Measurements from ENCODE around the gene PIPOX. TPM values are rescaled to one million over a fixed set of nuclear protein-coding genes. Genes with fewer than 3 reads are reported as not detected.

PIPOX gene
- 1.0 TPM for total RNA-seq

- H3K9me3 ChIP-seq (ENCODE audit: control insufficient read depth in 3 of 3, low read length in 3 of 3), result no peaks in the 10 kb centered on the region
- H3K27ac ChIP-seq (ENCODE audit: low read depth, low read length), result peak within 1 kb of the TSS; percentile 64
- no peaks in the 10 kb centered on the region for H3K36me3 ChIP-seq (ENCODE audit: control insufficient read depth in 3 of 3, insufficient read depth in 3 of 3, low read length in 3 of 3)
- H3K4me1 ChIP-seq (ENCODE audit: control insufficient read depth in 3 of 3, insufficient read depth in 3 of 3, low read length in 3 of 3), result peaks cover 13 to 17% (median 13%) of the 10 kb centered on the region in 3 donors
- peaks cover 6 to 9% (median 6%) of the 10 kb centered on the region in 3 donors for H3K27me3 ChIP-seq (ENCODE audit: control insufficient read depth in 3 of 3, insufficient read depth in 3 of 3, low read length in 3 of 3)
- H3K9ac ChIP-seq (ENCODE audit: low read depth in 1 of 3, low read length in 3 of 3), result no peak within 1 kb of the TSS
- no peak within 1 kb of the TSS for H3K4me3 ChIP-seq (ENCODE audit: low read length in 3 of 3)
Measured at GRCh38 chr17:29042679-29043538, at the start of gene PIPOX. TSS of gene PIPOX (plus strand) at chr17:29043141. CDS start at chr17:29043226, 85 bp downstream.

- no peaks in the 10 kb centered on the region for H3K36me3 ChIP-seq (ENCODE audit: control insufficient read depth in 3 of 3, insufficient read depth in 3 of 3, low read length in 3 of 3)
- H3K9me3 ChIP-seq (ENCODE audit: control insufficient read depth in 3 of 3, low read length in 3 of 3), result no peaks in the 10 kb centered on the region
- H3K27me3 ChIP-seq (ENCODE audit: control insufficient read depth in 3 of 3, insufficient read depth in 3 of 3, low read length in 3 of 3), result peaks cover 0 to 10% (median 5%) of the 10 kb centered on the region in 3 donors
- H3K4me1 ChIP-seq (ENCODE audit: control insufficient read depth in 3 of 3, insufficient read depth in 3 of 3, low read length in 3 of 3), result peaks cover 0 to 8% (median 6%) of the 10 kb centered on the region in 3 donors
- H3K4me3 ChIP-seq (ENCODE audit: low read length in 3 of 3), result no peak overlapping the region
- H3K9ac ChIP-seq (ENCODE audit: low read depth in 1 of 3, low read length in 3 of 3), result no peak overlapping the region
- no peak overlapping the region for H3K27ac ChIP-seq (ENCODE audit: low read depth, low read length)
Measured at GRCh38 chr17:28993645-28994426, 49.1 kb upstream of the PIPOX start.

- Histone ChIP-seq H3K27ac (ENCODE audit: low read depth, low read length) (no peak overlapping the region), H3K4me1 (ENCODE audit: control insufficient read depth in 3 of 3, insufficient read depth in 3 of 3, low read length in 3 of 3) (peaks cover 0 to 8% (median 6%) of the 10 kb centered on the region in 3 donors), H3K27me3 (ENCODE audit: control insufficient read depth in 3 of 3, insufficient read depth in 3 of 3, low read length in 3 of 3) (peaks cover 0 to 9% (median 5%) of the 10 kb centered on the region in 3 donors), H3K9ac (ENCODE audit: low read depth in 1 of 3, low read length in 3 of 3) (no peak overlapping the region), H3K4me3 (ENCODE audit: low read length in 3 of 3) (no peak overlapping the region), H3K9me3 (ENCODE audit: control insufficient read depth in 3 of 3, low read length in 3 of 3) (no peaks in the 10 kb centered on the region), H3K36me3 (ENCODE audit: control insufficient read depth in 3 of 3, insufficient read depth in 3 of 3, low read length in 3 of 3) (no peaks in the 10 kb centered on the region)
Measured at GRCh38 chr17:28996554-28997096, 46.3 kb upstream of the PIPOX start.

GRCh38 chr17:28997806-28998205, 45.1 kb upstream of the PIPOX start:
- Histone ChIP-seq H3K4me1 (ENCODE audit: control insufficient read depth in 3 of 3, insufficient read depth in 3 of 3, low read length in 3 of 3) (peaks cover 0 to 8% (median 6%) of the 10 kb centered on the region in 3 donors), H3K27me3 (ENCODE audit: control insufficient read depth in 3 of 3, insufficient read depth in 3 of 3, low read length in 3 of 3) (peaks cover 3 to 11% (median 8%) of the 10 kb centered on the region in 3 donors), H3K4me3 (ENCODE audit: low read length in 3 of 3) (no peak overlapping the region), H3K36me3 (ENCODE audit: control insufficient read depth in 3 of 3, insufficient read depth in 3 of 3, low read length in 3 of 3) (no peaks in the 10 kb centered on the region), H3K9ac (ENCODE audit: low read depth in 1 of 3, low read length in 3 of 3) (no peak overlapping the region), H3K27ac (ENCODE audit: low read depth, low read length) (no peak overlapping the region), H3K9me3 (ENCODE audit: control insufficient read depth in 3 of 3, low read length in 3 of 3) (no peaks in the 10 kb centered on the region)

- H3K4me3 ChIP-seq (ENCODE audit: low read length in 3 of 3), result no peak overlapping the region
- no peaks in the 10 kb centered on the region for H3K9me3 ChIP-seq (ENCODE audit: control insufficient read depth in 3 of 3, low read length in 3 of 3)
- peaks cover 15 to 25% (median 19%) of the 10 kb centered on the region in 3 donors for H3K27me3 ChIP-seq (ENCODE audit: control insufficient read depth in 3 of 3, insufficient read depth in 3 of 3, low read length in 3 of 3)
- peaks cover 0 to 4% (median 4%) of the 10 kb centered on the region in 3 donors for H3K4me1 ChIP-seq (ENCODE audit: control insufficient read depth in 3 of 3, insufficient read depth in 3 of 3, low read length in 3 of 3)
- no peaks in the 10 kb centered on the region for H3K36me3 ChIP-seq (ENCODE audit: control insufficient read depth in 3 of 3, insufficient read depth in 3 of 3, low read length in 3 of 3)
- H3K27ac ChIP-seq (ENCODE audit: low read depth, low read length), result no peak overlapping the region
- H3K9ac ChIP-seq (ENCODE audit: low read depth in 1 of 3, low read length in 3 of 3), result no peak overlapping the region
Measured at GRCh38 chr17:28999206-28999605, 43.7 kb upstream of the PIPOX start.

- Histone ChIP-seq H3K9ac (ENCODE audit: low read depth in 1 of 3, low read length in 3 of 3) (no peak overlapping the region), H3K9me3 (ENCODE audit: control insufficient read depth in 3 of 3, low read length in 3 of 3) (no peaks in the 10 kb centered on the region), H3K27me3 (ENCODE audit: control insufficient read depth in 3 of 3, insufficient read depth in 3 of 3, low read length in 3 of 3) (peaks cover 27 to 38% (median 32%) of the 10 kb centered on the region in 3 donors), H3K27ac (ENCODE audit: low read depth, low read length) (no peak overlapping the region), H3K4me1 (ENCODE audit: control insufficient read depth in 3 of 3, insufficient read depth in 3 of 3, low read length in 3 of 3) (peaks cover 0 to 4% (median 4%) of the 10 kb centered on the region in 3 donors), H3K4me3 (ENCODE audit: low read length in 3 of 3) (no peak overlapping the region), H3K36me3 (ENCODE audit: control insufficient read depth in 3 of 3, insufficient read depth in 3 of 3, low read length in 3 of 3) (no peaks in the 10 kb centered on the region)
Measured at GRCh38 chr17:29000973-29001372, 42.0 kb upstream of the PIPOX start.

GRCh38 chr17:29002811-29003210, 40.1 kb upstream of the PIPOX start:
- H3K27me3 ChIP-seq (ENCODE audit: control insufficient read depth in 3 of 3, insufficient read depth in 3 of 3, low read length in 3 of 3), result peaks cover 41 to 54% (median 42%) of the 10 kb centered on the region in 3 donors
- no peaks in the 10 kb centered on the region for H3K9me3 ChIP-seq (ENCODE audit: control insufficient read depth in 3 of 3, low read length in 3 of 3)
- H3K27ac ChIP-seq (ENCODE audit: low read depth, low read length), result no peak overlapping the region

GRCh38 chr17:29003289-29003688, 39.7 kb upstream of the PIPOX start:
- no peak overlapping the region for H3K27ac ChIP-seq (ENCODE audit: low read depth, low read length)
- no peak overlapping the region for H3K4me3 ChIP-seq (ENCODE audit: low read length in 3 of 3)
- H3K4me1 ChIP-seq (ENCODE audit: control insufficient read depth in 3 of 3, insufficient read depth in 3 of 3, low read length in 3 of 3), result peaks cover 0 to 2% (median 0%) of the 10 kb centered on the region in 3 donors
- no peak overlapping the region for H3K9ac ChIP-seq (ENCODE audit: low read depth in 1 of 3, low read length in 3 of 3)
- H3K27me3 ChIP-seq (ENCODE audit: control insufficient read depth in 3 of 3, insufficient read depth in 3 of 3, low read length in 3 of 3), result peaks cover 46 to 52% (median 46%) of the 10 kb centered on the region in 3 donors
- no peaks in the 10 kb centered on the region for H3K36me3 ChIP-seq (ENCODE audit: control insufficient read depth in 3 of 3, insufficient read depth in 3 of 3, low read length in 3 of 3)
- no peaks in the 10 kb centered on the region for H3K9me3 ChIP-seq (ENCODE audit: control insufficient read depth in 3 of 3, low read length in 3 of 3)

More at GRCh38 chr17:29002811-29003210, 40.1 kb upstream of the PIPOX start:
- Histone ChIP-seq H3K36me3 (ENCODE audit: control insufficient read depth in 3 of 3, insufficient read depth in 3 of 3, low read length in 3 of 3) (no peaks in the 10 kb centered on the region), H3K4me1 (ENCODE audit: control insufficient read depth in 3 of 3, insufficient read depth in 3 of 3, low read length in 3 of 3) (peaks cover 0 to 2% (median 0%) of the 10 kb centered on the region in 3 donors), H3K9ac (ENCODE audit: low read depth in 1 of 3, low read length in 3 of 3) (no peak overlapping the region), H3K4me3 (ENCODE audit: low read length in 3 of 3) (no peak overlapping the region)

GRCh38 chr17:29004081-29004692, 38.8 kb upstream of the PIPOX start:
- no peak overlapping the region for H3K27ac ChIP-seq (ENCODE audit: low read depth, low read length)
- H3K36me3 ChIP-seq (ENCODE audit: control insufficient read depth in 3 of 3, insufficient read depth in 3 of 3, low read length in 3 of 3), result no peaks in the 10 kb centered on the region
- H3K4me3 ChIP-seq (ENCODE audit: low read length in 3 of 3), result no peak overlapping the region
- H3K4me1 ChIP-seq (ENCODE audit: control insufficient read depth in 3 of 3, insufficient read depth in 3 of 3, low read length in 3 of 3), result peaks cover 0 to 2% (median 0%) of the 10 kb centered on the region in 3 donors
- H3K27me3 ChIP-seq (ENCODE audit: control insufficient read depth in 3 of 3, insufficient read depth in 3 of 3, low read length in 3 of 3), result peaks cover 44 to 51% (median 49%) of the 10 kb centered on the region in 3 donors
- no peak overlapping the region for H3K9ac ChIP-seq (ENCODE audit: low read depth in 1 of 3, low read length in 3 of 3)
- H3K9me3 ChIP-seq (ENCODE audit: control insufficient read depth in 3 of 3, low read length in 3 of 3), result no peaks in the 10 kb centered on the region

Data from skeletal muscle tissue (tissue), 4 donors.